ENCODE results near the gene MCF2. TPM values are rescaled to one million over a fixed set of nuclear protein-coding genes. Genes with fewer than 3 reads are reported as not detected.

The MCF2 gene
- under 1 TPM in 1 of 3 donors, not detected in 2; 0.16 TPM for total RNA-seq

DNA sequence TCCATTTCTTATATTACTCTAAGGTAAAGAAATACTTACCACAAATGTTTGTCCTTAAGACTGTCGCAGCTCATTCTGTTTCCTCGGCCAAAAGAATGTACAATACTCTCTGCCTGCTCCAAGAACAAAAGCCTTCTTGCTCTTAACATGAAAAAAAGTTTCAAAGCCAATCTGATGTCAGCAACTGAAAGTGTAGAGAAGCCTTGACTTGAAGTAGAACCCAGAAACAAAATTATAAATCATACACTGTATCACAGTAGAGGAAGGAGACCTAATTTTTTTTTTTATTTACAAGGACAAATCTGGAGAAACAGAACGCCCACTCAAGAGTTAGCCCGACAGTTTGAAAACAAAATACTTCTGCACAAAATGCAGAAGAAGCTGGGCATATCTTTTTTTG, at the start of gene MCF2:
Gene MCF2, minus strand, starts transcription at position 101 of the 400 bp plus-strand sequence. CDS start 56,423 bp downstream, outside the sequence.
- H3K27ac ChIP-seq: no peak within 1 kb of the TSS
- H3K4me3 ChIP-seq: no peak within 1 kb of the TSS
- no peaks in the 10 kb centered on the region for H3K9me3 ChIP-seq
- intact Hi-C loops (cut with DNase I; ENCODE audit: low total_unique reads): no loop called here
- no peaks in the 10 kb centered on the region for H3K4me1 ChIP-seq
- DNase-seq (ENCODE audit: low spot score in 2 of 2): no peak
- H3K27me3 ChIP-seq: peaks cover 0 to 2% of the 10 kb centered on the region in 2 donors
- TF ChIP-seq, protein P1, sequence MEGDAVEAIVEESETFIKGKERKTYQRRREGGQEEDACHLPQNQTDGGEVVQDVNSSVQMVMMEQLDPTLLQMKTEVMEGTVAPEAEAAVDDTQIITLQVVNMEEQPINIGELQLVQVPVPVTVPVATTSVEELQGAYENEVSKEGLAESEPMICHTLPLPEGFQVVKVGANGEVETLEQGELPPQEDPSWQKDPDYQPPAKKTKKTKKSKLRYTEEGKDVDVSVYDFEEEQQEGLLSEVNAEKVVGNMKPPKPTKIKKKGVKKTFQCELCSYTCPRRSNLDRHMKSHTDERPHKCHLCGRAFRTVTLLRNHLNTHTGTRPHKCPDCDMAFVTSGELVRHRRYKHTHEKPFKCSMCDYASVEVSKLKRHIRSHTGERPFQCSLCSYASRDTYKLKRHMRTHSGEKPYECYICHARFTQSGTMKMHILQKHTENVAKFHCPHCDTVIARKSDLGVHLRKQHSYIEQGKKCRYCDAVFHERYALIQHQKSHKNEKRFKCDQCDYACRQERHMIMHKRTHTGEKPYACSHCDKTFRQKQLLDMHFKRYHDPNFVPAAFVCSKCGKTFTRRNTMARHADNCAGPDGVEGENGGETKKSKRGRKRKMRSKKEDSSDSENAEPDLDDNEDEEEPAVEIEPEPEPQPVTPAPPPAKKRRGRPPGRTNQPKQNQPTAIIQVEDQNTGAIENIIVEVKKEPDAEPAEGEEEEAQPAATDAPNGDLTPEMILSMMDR (IDR thresholded peaks at IDR 0.05): no peak
- no peak for TF ChIP-seq POLR2A (IDR thresholded peaks at IDR 0.05)
- TF ChIP-seq POLR2AphosphoS5 (IDR thresholded peaks at IDR 0.05): no peak
- no peaks in the 10 kb centered on the region for H3K36me3 ChIP-seq

DNA sequence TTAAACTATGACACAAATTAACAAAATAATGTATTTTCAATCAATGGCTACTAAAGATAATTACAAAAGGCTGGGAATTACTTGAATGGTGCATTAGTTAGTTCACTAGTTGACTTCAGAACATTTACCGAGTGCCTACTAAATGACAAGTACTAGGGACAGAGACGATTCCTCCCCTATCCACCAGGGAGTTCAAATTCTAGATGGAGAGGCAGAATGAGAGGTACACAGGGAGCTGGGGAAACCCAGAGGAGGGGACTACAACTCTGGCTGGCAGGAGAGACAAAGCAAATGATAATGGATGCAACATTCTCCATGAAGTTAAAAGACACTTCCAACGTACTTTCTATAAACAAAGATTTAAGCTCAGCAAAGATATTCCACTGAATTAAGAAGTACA, 43.1 kb upstream of the MCF2 start:
- H3K9me3 ChIP-seq: peaks cover 14 to 15% of the 10 kb centered on the region in 2 donors
- no peak for DNase-seq (ENCODE audit: low spot score in 2 of 2)
- intact Hi-C loops (cut with DNase I; ENCODE audit: low total_unique reads): no loop called here
- no peak overlapping the region for H3K4me3 ChIP-seq
- no peaks in the 10 kb centered on the region for H3K27me3 ChIP-seq
- H3K27ac ChIP-seq: no peak overlapping the region
- no peaks in the 10 kb centered on the region for H3K4me1 ChIP-seq
- TF ChIP-seq POLR2AphosphoS5 (IDR thresholded peaks at IDR 0.05) (no peak), POLR2A (IDR thresholded peaks at IDR 0.05) (no peak)
- TF ChIP-seq, protein P1 (IDR thresholded peaks at IDR 0.05): no peak
- no peaks in the 10 kb centered on the region for H3K36me3 ChIP-seq

DNA sequence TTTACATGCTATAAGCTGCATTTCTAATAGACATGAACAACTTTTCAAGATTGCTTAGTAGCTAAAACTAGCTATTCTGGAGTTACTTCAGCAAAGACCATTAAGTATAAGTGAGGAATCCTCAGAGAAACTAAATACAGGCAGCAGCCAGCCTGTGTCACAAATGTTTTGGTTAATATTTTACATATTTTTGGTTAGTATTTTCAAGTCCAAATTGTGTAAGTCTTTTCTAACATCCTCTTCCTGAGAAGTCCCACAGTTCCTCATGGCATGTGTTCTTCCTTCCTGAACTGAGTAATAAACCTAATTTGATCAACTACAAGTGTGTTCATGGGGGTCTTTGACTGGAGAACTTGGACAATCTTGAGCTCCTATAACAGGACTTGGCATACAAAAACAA, 42.4 kb upstream of the MCF2 start:
- no peak for DNase-seq (ENCODE audit: low spot score in 2 of 2)
- intact Hi-C loops (cut with DNase I; ENCODE audit: low total_unique reads): no loop called here

DNA sequence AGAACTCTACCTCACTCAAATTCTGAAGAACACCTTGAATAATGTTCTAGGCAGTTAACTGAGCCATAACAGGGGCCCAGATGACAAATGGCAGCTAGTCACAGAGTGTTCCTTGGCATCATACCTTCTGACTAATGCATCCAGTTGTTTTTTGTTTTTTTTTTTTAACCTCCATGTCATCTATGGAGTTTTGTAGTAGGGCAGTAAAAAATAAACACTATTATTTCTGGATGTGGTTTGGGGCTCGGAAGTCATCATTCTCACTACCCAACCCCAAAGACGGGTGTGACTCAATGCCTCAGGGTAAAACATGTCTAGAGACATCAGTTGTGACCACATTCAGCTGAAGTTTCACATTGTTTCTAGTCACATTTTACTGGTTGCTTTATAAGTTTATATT, 31.2 kb upstream of the MCF2 start:
- H3K4me3 ChIP-seq: no peak overlapping the region
- no peak for DNase-seq (ENCODE audit: low spot score in 2 of 2)
- no peaks in the 10 kb centered on the region for H3K4me1 ChIP-seq
- H3K9me3 ChIP-seq: no peaks in the 10 kb centered on the region
- H3K27ac ChIP-seq: no peak overlapping the region
- TF ChIP-seq POLR2AphosphoS5 (IDR thresholded peaks at IDR 0.05) (no peak), POLR2A (IDR thresholded peaks at IDR 0.05) (no peak)
- TF ChIP-seq, protein P1 (IDR thresholded peaks at IDR 0.05): no peak
- intact Hi-C loops (cut with DNase I; ENCODE audit: low total_unique reads): no loop called here
- H3K36me3 ChIP-seq: no peaks in the 10 kb centered on the region
- H3K27me3 ChIP-seq: peaks cover 0 to 4% of the 10 kb centered on the region in 2 donors

More for the DNA sequence above, 42.4 kb upstream of the MCF2 start:
- Histone ChIP-seq H3K9me3 (peaks cover 14 to 15% of the 10 kb centered on the region in 2 donors), H3K4me1 (no peaks in the 10 kb centered on the region), H3K36me3 (no peaks in the 10 kb centered on the region), H3K27me3 (no peaks in the 10 kb centered on the region), H3K27ac (no peak overlapping the region), H3K4me3 (no peak overlapping the region)
- no peak for TF ChIP-seq POLR2A (IDR thresholded peaks at IDR 0.05)
- TF ChIP-seq, protein P1 (IDR thresholded peaks at IDR 0.05): no peak
- no peak for TF ChIP-seq POLR2AphosphoS5 (IDR thresholded peaks at IDR 0.05)

DNA sequence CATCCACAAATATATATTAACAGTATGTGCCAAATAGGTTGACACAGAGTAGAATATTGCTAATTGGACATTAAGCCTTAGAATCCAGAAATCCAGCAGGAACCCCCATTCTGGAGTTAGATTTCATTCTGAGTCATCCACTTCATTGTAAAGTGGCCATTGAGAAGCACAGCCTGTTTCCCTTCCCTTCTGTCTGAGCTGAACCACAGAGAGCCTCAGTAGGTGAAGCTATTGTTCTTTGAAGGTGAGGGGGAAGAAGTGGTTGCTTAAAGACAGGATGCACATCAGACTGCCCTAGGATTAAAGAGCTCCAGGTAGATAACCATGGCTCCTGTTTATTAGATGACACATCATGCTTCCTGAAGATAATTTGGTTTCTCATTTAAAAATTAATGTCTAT, 30.6 kb upstream of the MCF2 start:
- TF ChIP-seq POLR2AphosphoS5 (IDR thresholded peaks at IDR 0.05) (no peak), POLR2A (IDR thresholded peaks at IDR 0.05) (no peak)
- TF ChIP-seq, protein P1 (IDR thresholded peaks at IDR 0.05): no peak
- H3K36me3 ChIP-seq: no peaks in the 10 kb centered on the region

More for the DNA sequence above, 30.6 kb upstream of the MCF2 start:
- Histone ChIP-seq H3K4me3 (no peak overlapping the region), H3K9me3 (no peaks in the 10 kb centered on the region), H3K27ac (no peak overlapping the region), H3K4me1 (no peaks in the 10 kb centered on the region), H3K27me3 (peaks cover 0 to 4% of the 10 kb centered on the region in 2 donors)
- DNase-seq (ENCODE audit: low spot score in 2 of 2): no peak
- intact Hi-C loops (cut with DNase I; ENCODE audit: low total_unique reads): no loop called here
